Suppressor macrophage treated with lipopolysaccharide for 1 hour (primary cell): Measurements from ENCODE around the gene PITPNM2.
"Not testable (repeated sequence)": the region's sequence is repeated elsewhere in the genome, so short reads cannot be mapped to it uniquely, and the experiment has no call there.

ENCODE experiments used
- DNase-seq, 3 donors: peaks; one replicate each; pipeline ENCODE4 v3.0.0-alpha.2; 2020 to 2022

The PITPNM2 gene

GRCh38 chr12:123119808-123120207 lies 31.1 kb downstream of the PITPNM2 start:
- DNase-seq: no peak

GRCh38 chr12:123118497-123118896 lies 32.4 kb downstream of the PITPNM2 start:
- no peak for DNase-seq

- peak; percentile 52 to 66 (median 65) for DNase-seq
Observed at GRCh38 chr12:123115409-123116121, 35.3 kb downstream of the PITPNM2 start.

GRCh38 chr12:123114304-123115083 lies 36.4 kb downstream of the PITPNM2 start:
- DNase-seq: no peak

- DNase-seq: no peak
Observed at GRCh38 chr12:123113026-123113425, 37.9 kb downstream of the PITPNM2 start.

- no peak for DNase-seq
Observed at GRCh38 chr12:123111498-123112165, 39.3 kb downstream of the PITPNM2 start.

- no peak for DNase-seq
Observed at GRCh38 chr12:123109319-123109772, 41.5 kb downstream of the PITPNM2 start.

GRCh38 chr12:123108682-123109066 lies 42.2 kb downstream of the PITPNM2 start:
- no peak for DNase-seq

- DNase-seq: no peak
Observed at GRCh38 chr12:123107926-123108681, 42.8 kb downstream of the PITPNM2 start.

GRCh38 chr12:123106640-123107359 lies 44.1 kb downstream of the PITPNM2 start:
- DNase-seq: peak; percentile 19 to 40 (median 26)

- DNase-seq: no peak
Observed at GRCh38 chr12:123105211-123105826, 45.6 kb downstream of the PITPNM2 start.

- no peak for DNase-seq
Observed at GRCh38 chr12:123104809-123105208, 46.1 kb downstream of the PITPNM2 start.

GRCh38 chr12:123104094-123104493 lies 46.8 kb downstream of the PITPNM2 start:
- not testable (repeated sequence) for DNase-seq

- no peak for DNase-seq
Observed at GRCh38 chr12:123102781-123103503, 47.9 kb downstream of the PITPNM2 start.

GRCh38 chr12:123102366-123102765 lies 48.5 kb downstream of the PITPNM2 start:
- DNase-seq: no peak

GRCh38 chr12:123101526-123101925 lies 49.4 kb downstream of the PITPNM2 start:
- no peak for DNase-seq
